ENCODE measurements around the gene TNS4.

The TNS4 gene

GRCh38 chr17:40514013-40514875 is 12.8 kb upstream of the TNS4 start:
- H3K27me3 ChIP-seq (ENCODE audit: insufficient read depth, poor library complexity, severe bottlenecking) = peaks cover 34% of the 10 kb centered on the region

DNA sequence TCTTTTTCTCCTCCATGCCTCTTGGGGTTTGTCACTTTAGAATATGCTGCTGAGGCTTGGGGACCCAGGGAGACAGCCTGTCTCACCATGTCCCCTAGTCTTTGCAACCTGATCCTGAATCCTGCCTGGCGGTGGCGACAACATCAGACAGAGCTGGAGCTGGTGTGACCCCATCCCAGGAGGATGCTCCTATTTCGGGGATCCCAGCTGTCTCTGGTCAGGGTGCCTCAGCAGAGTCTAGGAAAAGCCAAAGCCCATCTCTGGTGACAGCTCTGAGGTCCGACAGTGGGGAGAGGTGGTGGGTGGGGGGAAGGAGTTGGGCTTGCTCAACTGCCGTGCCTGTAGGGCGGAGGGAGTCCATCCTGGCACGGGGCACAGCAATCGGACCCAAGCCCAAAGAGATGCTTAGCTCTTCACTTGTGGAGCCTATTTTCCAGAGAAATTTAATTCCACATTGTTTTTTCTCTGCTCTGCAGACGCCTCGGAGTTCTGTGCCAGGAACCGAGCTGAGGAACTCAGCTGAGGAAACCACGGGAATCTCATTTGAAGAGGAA is 10.3 kb upstream of the TNS4 start:
- Histone ChIP-seq H3K27me3 (ENCODE audit: insufficient read depth, poor library complexity, severe bottlenecking) (peaks cover 37% of the 10 kb centered on the region), H3K4me3 (replicated peaks; ENCODE audit: insufficient read depth, low read length) (no peak overlapping the region), H3K27ac (replicated peaks) (no peak overlapping the region)
- no peak for TF ChIP-seq POLR2AphosphoS5 (IDR thresholded peaks at IDR 0.05; ENCODE audit: low read depth)
- no peak for TF ChIP-seq SPI1 (IDR thresholded peaks at IDR 0.05; ENCODE audit: borderline replicate concordance, low read depth)
- TF ChIP-seq GABPA (IDR thresholded peaks at IDR 0.05; ENCODE audit: low read depth) = no peak
- TF ChIP-seq, protein P1, sequence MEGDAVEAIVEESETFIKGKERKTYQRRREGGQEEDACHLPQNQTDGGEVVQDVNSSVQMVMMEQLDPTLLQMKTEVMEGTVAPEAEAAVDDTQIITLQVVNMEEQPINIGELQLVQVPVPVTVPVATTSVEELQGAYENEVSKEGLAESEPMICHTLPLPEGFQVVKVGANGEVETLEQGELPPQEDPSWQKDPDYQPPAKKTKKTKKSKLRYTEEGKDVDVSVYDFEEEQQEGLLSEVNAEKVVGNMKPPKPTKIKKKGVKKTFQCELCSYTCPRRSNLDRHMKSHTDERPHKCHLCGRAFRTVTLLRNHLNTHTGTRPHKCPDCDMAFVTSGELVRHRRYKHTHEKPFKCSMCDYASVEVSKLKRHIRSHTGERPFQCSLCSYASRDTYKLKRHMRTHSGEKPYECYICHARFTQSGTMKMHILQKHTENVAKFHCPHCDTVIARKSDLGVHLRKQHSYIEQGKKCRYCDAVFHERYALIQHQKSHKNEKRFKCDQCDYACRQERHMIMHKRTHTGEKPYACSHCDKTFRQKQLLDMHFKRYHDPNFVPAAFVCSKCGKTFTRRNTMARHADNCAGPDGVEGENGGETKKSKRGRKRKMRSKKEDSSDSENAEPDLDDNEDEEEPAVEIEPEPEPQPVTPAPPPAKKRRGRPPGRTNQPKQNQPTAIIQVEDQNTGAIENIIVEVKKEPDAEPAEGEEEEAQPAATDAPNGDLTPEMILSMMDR (IDR thresholded peaks at IDR 0.05; ENCODE audit: insufficient read depth, low read length) = no peak
- TF ChIP-seq REST (IDR thresholded peaks at IDR 0.05; ENCODE audit: insufficient replicate concordance, low read depth) = no peak
- no peak for DNase-seq (ENCODE audit: low read depth in 1 of 2, low spot score in 1 of 2)

More at GRCh38 chr17:40514013-40514875, 12.8 kb upstream of the TNS4 start:
- no peak for DNase-seq (ENCODE audit: low read depth in 1 of 2, low spot score in 1 of 2)
- Histone ChIP-seq H3K4me3 (replicated peaks; ENCODE audit: insufficient read depth, low read length) (no peak overlapping the region), H3K27ac (replicated peaks) (no peak overlapping the region)
- TF ChIP-seq SPI1 (IDR thresholded peaks at IDR 0.05; ENCODE audit: borderline replicate concordance, low read depth) (no peak), POLR2AphosphoS5 (IDR thresholded peaks at IDR 0.05; ENCODE audit: low read depth) (no peak), GABPA (IDR thresholded peaks at IDR 0.05; ENCODE audit: low read depth) (no peak), REST (IDR thresholded peaks at IDR 0.05; ENCODE audit: insufficient replicate concordance, low read depth) (no peak)
- TF ChIP-seq, protein P1 (IDR thresholded peaks at IDR 0.05; ENCODE audit: insufficient read depth, low read length) = no peak

DNA sequence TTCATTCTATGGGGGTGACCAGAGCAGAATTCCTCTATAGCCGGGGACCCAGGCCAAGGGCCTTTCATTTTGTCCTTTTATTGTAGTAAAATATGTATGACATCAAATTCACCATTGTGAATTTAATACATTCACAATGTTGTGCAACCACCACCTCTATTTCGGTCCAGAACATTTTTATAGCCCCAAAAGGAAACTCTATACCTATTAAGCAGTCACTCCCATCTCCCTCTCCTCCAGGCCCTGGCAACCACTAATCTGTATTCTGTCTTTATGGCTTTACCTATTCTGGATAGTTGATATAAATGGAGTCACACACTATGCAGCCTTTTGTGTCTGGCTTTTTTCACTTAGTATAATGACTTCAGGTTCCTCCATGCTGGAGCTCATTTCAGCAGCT is 9.7 kb upstream of the TNS4 start:
- H3K27me3 ChIP-seq (ENCODE audit: insufficient read depth, poor library complexity, severe bottlenecking) = peaks cover 37% of the 10 kb centered on the region
- H3K4me3 ChIP-seq (replicated peaks; ENCODE audit: insufficient read depth, low read length) = no peak overlapping the region
- no peak overlapping the region for H3K27ac ChIP-seq (replicated peaks)
- DNase-seq (ENCODE audit: low read depth in 1 of 2, low spot score in 1 of 2) = no peak
- no peak for TF ChIP-seq GABPA (IDR thresholded peaks at IDR 0.05; ENCODE audit: low read depth)
- no peak for TF ChIP-seq POLR2AphosphoS5 (IDR thresholded peaks at IDR 0.05; ENCODE audit: low read depth)
- TF ChIP-seq SPI1 (IDR thresholded peaks at IDR 0.05; ENCODE audit: borderline replicate concordance, low read depth) = no peak
- TF ChIP-seq, protein P1 (IDR thresholded peaks at IDR 0.05; ENCODE audit: insufficient read depth, low read length) = no peak
- no peak for TF ChIP-seq REST (IDR thresholded peaks at IDR 0.05; ENCODE audit: insufficient replicate concordance, low read depth)

Measured in HL-60 (cell line).